Breast epithelium (tissue), 4 donors: ENCODE measurements around the gene MRC2. TPM values are rescaled to one million over a fixed set of nuclear protein-coding genes. Genes with fewer than 3 reads are reported as not detected.

Experiments used
- DNase-seq, 2 donors: peaks; one replicate each; pipeline ENCODE4 v3.0.0-alpha.2; 2019; ENCODE audit warnings: low spot score in 2 of 2
- H3K27ac ChIP-seq, 2 donors: fragments of 200-600 bp; sonication (generic) in 1 of 2; one replicate each; pipeline ENCODE4 v1.5.1; 2016 to 2019; ENCODE audit warnings: mild to moderate bottlenecking in 1 of 2
- H3K27me3 ChIP-seq, 2 donors: fragments of 200-600 bp; sonication (generic) in 1 of 2; one replicate each; pipeline versions ENCODE4 v1.5.1 to v1.6.0; 2017 to 2019; ENCODE audit warnings: control low read depth in 1 of 2, mild to moderate bottlenecking in 1 of 2
- H3K36me3 ChIP-seq: fragments of 200-600 bp; one replicate; pipeline ENCODE4 v1.5.1; 2019
- H3K4me1 ChIP-seq, 2 donors: fragments of 200-600 bp; sonication (generic); one replicate each; pipeline ENCODE4 v1.5.1; 2016 to 2019; ENCODE audit warnings: control low read depth in 1 of 2
- H3K4me3 ChIP-seq, 3 donors: fragments of 200-600 bp; sonication (generic); 1 replicate in 2 of 3; 2 replicates in 1 of 3; pipeline ENCODE4 v1.5.1; 2016 to 2019; ENCODE audit warnings: mild to moderate bottlenecking in 3 of 3, moderate library complexity in 2 of 3
- H3K9me3 ChIP-seq, 2 donors: fragments of 200-600 bp; sonication (generic) in 1 of 2; one replicate each; pipeline ENCODE4 v1.5.1; 2016 to 2019; ENCODE audit warnings: control low read depth in 1 of 2
- CTCF ChIP-seq, 3 donors: fragments of 450-650 bp; IDR thresholded peaks; one replicate each; pipeline ENCODE4 v1.5.1; 2016 to 2017; ENCODE audit warnings: antibody characterized with exemption in 3 of 3, mild to moderate bottlenecking in 3 of 3, moderate library complexity in 3 of 3
- POLR2A ChIP-seq: fragments of 450-650 bp; IDR thresholded peaks from one replicate; pipeline ENCODE4 v1.6.1; 2016; ENCODE audit warnings: antibody characterized with exemption, mild to moderate bottlenecking, moderate library complexity
- POLR2AphosphoS5 ChIP-seq, 3 donors: sonication (generic); formaldehyde crosslinking; IDR thresholded peaks; one replicate each; pipeline ENCODE4 v1.6.1; 2017; ENCODE audit warnings: antibody characterized with exemption in 3 of 3
- intact Hi-C: fragments of 100-400 bp; cut with DNase I; formaldehyde crosslinking; loops from one replicate; pipeline ENCODE4 v1.15.1; 2023; ENCODE audit warnings: low total_unique reads
- total RNA-seq, 3 donors: library from RNA; depleted of rRNA; stranded (reverse); fragments of >200 nt; gene quantifications; one replicate each; pipeline ENCODE4 v1.1.0, GENCODE V29; 2016

Gene MRC2
- total RNA-seq, 3 donors from 2014 or later, result 28.4 to 40.2 (median 37.4) TPM

- TF ChIP-seq POLR2A, result no peak
- no peak for TF ChIP-seq CTCF (IDR thresholded peaks at IDR 0.05)
- TF ChIP-seq POLR2AphosphoS5 (IDR thresholded peaks at IDR 0.05), result no peak
- Histone ChIP-seq H3K4me3 (no peak overlapping the region), H3K9me3 (no peaks in the 10 kb centered on the region), H3K27me3 (no peaks in the 10 kb centered on the region), H3K4me1 (peaks cover 2 to 11% of the 10 kb centered on the region in 2 donors), H3K27ac (peak overlapping the region in 1 of 2 donors; percentile 55), H3K36me3 (no peaks in the 10 kb centered on the region)
- intact Hi-C loops, result no loop called here
- no peak for DNase-seq
These were observed 21.5 kb downstream of the MRC2 start for GRCh38 chr17:62648956-62649294.

GRCh38 chr17:62649570-62649969 is 22.1 kb downstream of the MRC2 start:
- no peaks in the 10 kb centered on the region for H3K27me3 ChIP-seq
- peak overlapping the region in 1 of 2 donors; percentile 3 for H3K27ac ChIP-seq
- no peak for TF ChIP-seq POLR2A
- TF ChIP-seq POLR2AphosphoS5 (IDR thresholded peaks at IDR 0.05), result no peak
- TF ChIP-seq CTCF (IDR thresholded peaks at IDR 0.05), result no peak

GRCh38 chr17:62650587-62650986 is 23.1 kb downstream of the MRC2 start:
- Histone ChIP-seq H3K27ac (no peak overlapping the region), H3K27me3 (no peaks in the 10 kb centered on the region), H3K36me3 (no peaks in the 10 kb centered on the region), H3K9me3 (no peaks in the 10 kb centered on the region), H3K4me1 (peaks cover 6 to 13% of the 10 kb centered on the region in 2 donors), H3K4me3 (no peak overlapping the region)
- no peak for DNase-seq
- no peak for TF ChIP-seq POLR2AphosphoS5 (IDR thresholded peaks at IDR 0.05)
- no peak for TF ChIP-seq POLR2A
- intact Hi-C loops, result no loop called here

More at GRCh38 chr17:62649570-62649969, 22.1 kb downstream of the MRC2 start:
- DNase-seq, result no peak
- Histone ChIP-seq H3K36me3 (no peaks in the 10 kb centered on the region), H3K4me1 (peaks cover 6 to 13% of the 10 kb centered on the region in 2 donors), H3K4me3 (no peak overlapping the region), H3K9me3 (no peaks in the 10 kb centered on the region)
- intact Hi-C loops, result no loop called here

GRCh38 chr17:62652251-62653001 is 25.0 kb downstream of the MRC2 start:
- H3K4me3 ChIP-seq, result peak overlapping the region; percentile 44 to 71 (median 52)
- no peak for TF ChIP-seq CTCF (IDR thresholded peaks at IDR 0.05)
- no peak for TF ChIP-seq POLR2A
- TF ChIP-seq POLR2AphosphoS5 (IDR thresholded peaks at IDR 0.05), result peak in 2 of 3 donors; percentile 44 to 51
- peaks cover 6 to 13% of the 10 kb centered on the region in 2 donors for H3K4me1 ChIP-seq
- no peaks in the 10 kb centered on the region for H3K27me3 ChIP-seq
- H3K36me3 ChIP-seq, result no peaks in the 10 kb centered on the region
- no peaks in the 10 kb centered on the region for H3K9me3 ChIP-seq
- peak overlapping the region; percentile 67 to 74 for H3K27ac ChIP-seq
- DNase-seq, result peak; percentile 50 to 65
- intact Hi-C loops, result no loop called here

- TF ChIP-seq CTCF (IDR thresholded peaks at IDR 0.05) (no peak), POLR2A (no peak), POLR2AphosphoS5 (IDR thresholded peaks at IDR 0.05) (no peak)
- peak overlapping the region; percentile 44 to 71 (median 52) for H3K4me3 ChIP-seq
- intact Hi-C loops, result no loop called here
- peaks cover 11 to 13% of the 10 kb centered on the region in 2 donors for H3K4me1 ChIP-seq
- H3K27me3 ChIP-seq, result no peaks in the 10 kb centered on the region
- peak in 1 of 2 donors; percentile 63 for DNase-seq
- H3K9me3 ChIP-seq, result no peaks in the 10 kb centered on the region
- no peaks in the 10 kb centered on the region for H3K36me3 ChIP-seq
- H3K27ac ChIP-seq, result peak overlapping the region; percentile 67 to 74
These were observed 25.7 kb downstream of the MRC2 start for GRCh38 chr17:62653002-62653825.
